ENCODE measurements around the gene ACSL6. TPM values are rescaled to one million over a fixed set of nuclear protein-coding genes. Genes with fewer than 3 reads are reported as not detected.

Gene ACSL6
- polyA plus RNA-seq, 1 donor from 2014 or later = 0.11 TPM

DNA sequence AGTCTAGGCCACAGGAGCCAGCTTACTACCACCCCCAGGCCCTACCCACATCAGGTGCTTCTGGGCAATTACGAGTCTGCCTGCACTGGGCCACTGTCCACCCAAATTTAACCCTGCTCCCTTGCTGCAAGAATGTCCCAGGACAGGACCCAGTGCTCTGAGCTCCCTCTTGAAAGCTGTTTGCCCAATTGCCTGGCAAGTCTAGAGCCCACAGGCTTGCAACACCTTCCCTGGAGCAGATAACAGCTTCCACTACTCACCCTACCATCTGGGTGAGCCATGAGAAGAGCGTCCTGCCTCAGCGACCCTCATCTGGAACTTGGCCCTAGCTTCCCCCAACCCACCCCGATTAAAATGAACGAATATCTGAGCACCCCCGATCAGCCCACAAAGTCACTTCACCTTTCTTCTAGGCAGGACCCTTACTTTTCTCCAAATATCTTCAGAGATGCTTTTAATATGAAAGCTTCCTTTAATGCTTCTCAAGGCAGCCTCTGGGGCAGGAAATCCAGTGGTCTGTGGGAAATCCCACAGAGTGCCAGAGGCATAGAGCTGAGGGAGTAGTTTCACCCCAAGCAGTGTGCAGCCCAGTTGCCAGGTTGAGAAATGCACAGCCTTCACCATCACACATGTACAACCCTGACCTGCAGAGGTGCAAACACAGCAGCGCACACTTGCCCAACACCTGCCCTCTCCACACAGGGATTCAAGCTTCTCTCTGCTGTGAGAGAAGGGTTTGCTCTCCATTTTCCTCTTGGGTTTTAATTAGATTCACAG lies 10.6 kb downstream of the ACSL6 start:
- H3K27ac Mint-ChIP-seq = no peak overlapping the region
- H3K9me3 Mint-ChIP-seq = no peaks in the 10 kb centered on the region
- peaks cover 12% of the 10 kb centered on the region for H3K27me3 Mint-ChIP-seq
- H3K36me3 Mint-ChIP-seq = peaks cover 3% of the 10 kb centered on the region
- no peak overlapping the region for H3K4me3 Mint-ChIP-seq
- peaks cover 0 to 3% (median 3%) of the 10 kb centered on the region in 3 donors for H3K4me1 Mint-ChIP-seq

DNA sequence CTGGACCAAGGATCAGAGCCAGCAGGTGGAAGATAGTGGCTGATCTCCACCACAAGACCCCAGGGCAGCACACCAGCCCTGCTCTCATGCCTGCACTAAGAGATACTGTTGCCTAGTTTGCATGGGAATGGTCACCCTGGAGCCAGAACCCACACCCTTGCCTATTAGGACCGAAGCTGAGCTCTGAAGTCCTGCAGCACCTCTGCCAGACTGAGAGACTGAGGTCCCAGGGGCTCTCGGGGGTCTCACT lies 11.3 kb downstream of the ACSL6 start:
- H3K9me3 Mint-ChIP-seq = no peaks in the 10 kb centered on the region
- no peak overlapping the region for H3K4me3 Mint-ChIP-seq
- H3K4me1 Mint-ChIP-seq = peaks cover 0 to 5% (median 3%) of the 10 kb centered on the region in 3 donors
- H3K36me3 Mint-ChIP-seq = peaks cover 3% of the 10 kb centered on the region
- H3K27me3 Mint-ChIP-seq = peaks cover 12% of the 10 kb centered on the region
- no peak overlapping the region for H3K27ac Mint-ChIP-seq

DNA sequence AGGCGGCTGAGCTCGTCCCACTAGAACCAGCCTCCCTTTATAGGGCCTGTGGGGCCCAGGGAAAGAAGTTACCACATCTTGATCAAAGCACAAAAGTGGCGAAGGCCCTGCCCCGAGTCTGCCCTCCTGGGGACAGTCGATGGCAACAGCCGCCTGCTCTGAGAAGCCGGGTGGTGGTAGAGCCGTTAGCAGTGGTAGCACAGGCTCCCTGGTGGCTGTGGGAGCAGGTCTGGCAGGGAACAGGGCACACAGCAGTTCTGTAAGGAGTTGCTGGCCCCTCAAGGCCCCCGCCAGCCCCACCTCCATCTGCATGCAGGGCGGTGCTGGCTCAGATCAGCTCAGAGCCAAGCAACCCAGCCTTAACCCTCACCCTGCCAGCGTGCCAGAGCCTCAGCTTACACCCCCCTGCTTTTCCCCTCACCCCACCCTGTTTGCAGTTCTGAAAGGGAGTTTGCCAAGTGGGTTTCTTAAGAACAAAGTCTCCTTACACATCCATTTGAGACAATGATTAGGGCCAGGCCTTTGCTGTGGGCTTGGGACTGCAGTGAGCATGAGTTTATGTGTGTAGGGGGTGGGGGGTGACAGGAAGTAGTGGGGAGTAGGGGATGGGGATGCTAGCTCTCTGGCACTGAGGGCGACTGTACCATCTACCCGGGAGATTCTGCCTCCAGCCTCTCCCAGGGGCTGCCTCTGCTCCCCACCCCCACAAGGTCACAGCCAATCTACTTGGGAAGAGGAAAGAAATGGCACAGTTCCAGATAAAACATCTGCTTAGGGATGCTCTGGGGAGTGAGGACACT lies 11.8 kb downstream of the ACSL6 start:
- Mint-ChIP-seq H3K4me3 (no peak overlapping the region), H3K27ac (no peak overlapping the region), H3K36me3 (peaks cover 3% of the 10 kb centered on the region), H3K9me3 (no peaks in the 10 kb centered on the region), H3K27me3 (peaks cover 12% of the 10 kb centered on the region), H3K4me1 (peaks cover 0 to 6% (median 5%) of the 10 kb centered on the region in 3 donors)

DNA sequence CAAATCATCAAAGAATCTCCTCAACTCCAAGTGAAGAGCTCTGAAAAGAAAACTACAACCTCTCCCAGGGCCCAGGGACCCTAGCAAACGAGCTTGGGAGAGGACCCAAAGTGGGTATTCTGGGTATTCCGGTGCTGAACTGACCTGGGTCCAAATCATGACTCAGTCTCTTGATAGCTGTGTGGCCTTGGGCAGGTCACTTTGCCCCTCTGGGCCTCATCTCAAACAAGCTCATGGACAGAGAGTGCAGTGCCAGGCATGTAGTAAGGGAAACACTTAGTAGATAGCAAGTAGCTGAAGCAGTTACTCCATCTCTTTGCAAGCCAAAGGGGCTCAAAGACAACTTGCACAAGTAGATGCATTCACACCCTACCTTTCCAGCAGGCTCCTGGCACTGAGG lies 12.4 kb downstream of the ACSL6 start:
- Mint-ChIP-seq H3K9me3 (no peaks in the 10 kb centered on the region), H3K27ac (no peak overlapping the region), H3K36me3 (peaks cover 3% of the 10 kb centered on the region), H3K4me1 (peaks cover 0 to 6% (median 5%) of the 10 kb centered on the region in 3 donors), H3K27me3 (peaks cover 12% of the 10 kb centered on the region), H3K4me3 (no peak overlapping the region)

DNA sequence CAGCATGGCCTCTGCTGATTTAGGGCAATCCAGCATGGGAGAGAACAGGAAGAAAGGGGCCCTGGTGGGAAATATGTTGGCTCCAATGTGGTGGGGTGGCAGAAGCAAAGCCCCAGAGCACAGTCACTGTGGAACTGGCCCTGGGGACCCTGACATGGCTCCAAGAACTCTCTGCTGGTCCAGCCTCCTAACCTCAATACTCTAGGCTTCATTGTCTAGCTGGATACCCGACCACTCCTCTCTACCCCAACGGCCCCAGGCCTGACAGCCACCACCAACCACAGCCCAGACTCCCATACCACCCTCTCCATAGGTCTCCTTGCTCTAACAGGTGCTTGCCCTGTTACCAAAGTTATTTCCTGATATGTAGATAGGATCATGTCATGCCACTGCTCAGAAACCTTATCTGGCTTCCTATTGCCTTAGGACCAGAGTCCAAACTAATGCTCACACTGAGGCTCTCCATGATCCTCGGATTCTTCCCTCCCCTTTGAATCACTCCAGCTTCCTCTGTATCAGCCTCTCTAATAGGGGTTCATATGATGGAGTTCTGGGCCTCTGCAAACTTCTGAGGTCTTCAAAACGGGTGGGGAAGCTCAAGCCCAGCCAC lies 12.9 kb downstream of the ACSL6 start:
- Mint-ChIP-seq H3K27ac (no peak overlapping the region), H3K4me3 (peak overlapping the region in 1 of 4 donors; percentile 67), H3K9me3 (no peaks in the 10 kb centered on the region), H3K27me3 (peaks cover 12% of the 10 kb centered on the region), H3K4me1 (peaks cover 0 to 6% (median 5%) of the 10 kb centered on the region in 3 donors), H3K36me3 (peaks cover 3% of the 10 kb centered on the region)

DNA sequence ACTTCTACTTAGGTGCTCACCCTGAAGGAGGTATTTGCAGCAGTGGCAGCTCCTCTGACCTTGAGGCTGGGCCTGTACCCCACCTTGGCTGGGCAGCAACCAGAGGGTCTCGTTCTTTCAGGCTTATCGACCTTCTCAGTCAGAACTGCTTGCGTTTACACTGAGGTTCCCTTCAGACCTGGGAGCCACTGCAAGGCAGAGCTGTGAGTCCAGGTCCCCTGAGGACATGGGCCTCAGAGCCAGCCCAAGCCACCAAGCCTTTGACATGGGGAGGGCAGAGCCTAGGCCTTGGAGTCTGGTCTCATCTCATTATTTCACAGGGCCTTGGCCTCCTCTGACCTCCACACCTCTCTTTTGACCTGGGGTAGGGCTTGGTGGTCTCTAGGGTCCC lies 13.7 kb downstream of the ACSL6 start:
- H3K9me3 Mint-ChIP-seq = no peaks in the 10 kb centered on the region
- H3K27me3 Mint-ChIP-seq = peaks cover 12% of the 10 kb centered on the region
- peaks cover 0 to 6% (median 5%) of the 10 kb centered on the region in 3 donors for H3K4me1 Mint-ChIP-seq
- peaks cover 3% of the 10 kb centered on the region for H3K36me3 Mint-ChIP-seq
- no peak overlapping the region for H3K4me3 Mint-ChIP-seq
- no peak overlapping the region for H3K27ac Mint-ChIP-seq

DNA sequence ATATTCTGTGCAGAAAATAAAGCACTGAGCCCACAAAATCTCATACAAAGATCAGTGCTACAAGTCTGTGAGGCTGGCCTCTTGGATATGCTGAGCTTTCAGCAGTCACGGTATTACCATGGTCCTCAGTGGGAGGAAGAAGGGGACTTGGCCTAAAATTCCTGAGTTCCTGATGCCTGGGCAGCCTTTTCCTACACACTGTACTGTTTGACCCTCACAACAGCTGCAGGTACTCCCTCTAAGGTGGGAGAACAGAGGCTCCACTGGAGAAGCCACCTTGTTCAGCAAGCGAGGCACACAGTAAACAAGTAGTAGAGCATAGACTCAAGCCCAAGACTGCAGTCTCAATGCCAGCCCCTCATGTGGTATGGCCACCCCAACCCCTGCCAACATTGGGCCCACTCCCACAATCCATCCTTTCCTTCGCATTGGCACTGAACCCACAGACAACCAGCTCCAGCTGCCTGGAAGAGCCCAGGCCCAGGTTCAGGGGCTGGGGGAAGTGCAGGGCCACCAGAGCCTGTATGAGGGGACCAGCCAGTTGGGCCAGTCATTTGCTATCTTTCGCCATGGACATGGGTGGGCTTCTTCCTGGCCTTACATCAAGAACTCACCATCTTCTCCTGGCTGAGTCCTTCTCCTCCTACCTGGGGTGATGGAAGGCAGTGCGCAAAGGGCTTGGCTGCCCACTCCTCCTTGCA lies 14.3 kb downstream of the ACSL6 start:
- no peak overlapping the region for H3K4me3 Mint-ChIP-seq
- H3K9me3 Mint-ChIP-seq = no peaks in the 10 kb centered on the region
- H3K4me1 Mint-ChIP-seq = peaks cover 0 to 6% (median 5%) of the 10 kb centered on the region in 3 donors
- H3K27me3 Mint-ChIP-seq = peaks cover 9% of the 10 kb centered on the region
- H3K27ac Mint-ChIP-seq = no peak overlapping the region
- H3K36me3 Mint-ChIP-seq = no peaks in the 10 kb centered on the region

DNA sequence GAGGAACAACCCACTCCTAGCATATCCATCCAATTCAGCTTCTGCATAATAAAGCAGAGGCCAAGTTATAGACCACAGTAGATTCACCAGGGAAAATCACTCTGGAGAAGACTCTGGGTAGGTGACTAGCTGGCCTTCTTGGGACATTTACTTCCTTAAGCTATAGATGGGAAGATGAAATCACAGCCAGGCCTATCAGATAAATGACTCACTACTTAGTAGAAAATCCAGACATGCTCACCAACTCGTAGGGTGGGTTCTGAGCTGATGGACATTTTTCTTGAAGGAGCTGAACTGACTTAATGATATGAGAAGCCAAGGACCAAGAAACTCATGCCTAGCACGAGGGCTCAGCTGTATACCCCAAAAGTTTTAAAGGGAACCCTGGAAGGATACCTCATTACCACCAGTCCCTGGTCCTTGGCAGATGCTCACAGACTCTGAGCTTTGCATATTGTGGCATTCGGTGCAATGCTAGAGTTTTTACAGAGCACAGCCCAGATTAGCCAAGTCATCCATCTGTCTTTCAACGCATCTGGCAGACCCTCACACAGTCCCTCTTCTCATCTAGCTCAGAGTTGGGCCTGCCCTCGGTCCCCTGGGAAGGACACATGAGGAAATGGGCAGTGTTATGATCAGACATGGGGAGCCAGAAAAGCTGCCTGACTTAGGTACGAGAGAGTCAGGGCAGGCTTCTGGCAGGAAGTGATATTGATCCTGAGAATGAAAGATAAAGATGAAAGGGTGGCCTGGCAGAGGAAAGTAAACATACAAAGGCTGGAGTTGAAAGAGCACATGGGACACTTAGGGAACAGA lies 15.0 kb downstream of the ACSL6 start:
- Mint-ChIP-seq H3K27ac (no peak overlapping the region), H3K4me1 (peaks cover 0 to 6% (median 5%) of the 10 kb centered on the region in 3 donors), H3K4me3 (peak overlapping the region in 1 of 4 donors; percentile 65), H3K27me3 (peaks cover 6% of the 10 kb centered on the region), H3K9me3 (no peaks in the 10 kb centered on the region), H3K36me3 (no peaks in the 10 kb centered on the region)

DNA sequence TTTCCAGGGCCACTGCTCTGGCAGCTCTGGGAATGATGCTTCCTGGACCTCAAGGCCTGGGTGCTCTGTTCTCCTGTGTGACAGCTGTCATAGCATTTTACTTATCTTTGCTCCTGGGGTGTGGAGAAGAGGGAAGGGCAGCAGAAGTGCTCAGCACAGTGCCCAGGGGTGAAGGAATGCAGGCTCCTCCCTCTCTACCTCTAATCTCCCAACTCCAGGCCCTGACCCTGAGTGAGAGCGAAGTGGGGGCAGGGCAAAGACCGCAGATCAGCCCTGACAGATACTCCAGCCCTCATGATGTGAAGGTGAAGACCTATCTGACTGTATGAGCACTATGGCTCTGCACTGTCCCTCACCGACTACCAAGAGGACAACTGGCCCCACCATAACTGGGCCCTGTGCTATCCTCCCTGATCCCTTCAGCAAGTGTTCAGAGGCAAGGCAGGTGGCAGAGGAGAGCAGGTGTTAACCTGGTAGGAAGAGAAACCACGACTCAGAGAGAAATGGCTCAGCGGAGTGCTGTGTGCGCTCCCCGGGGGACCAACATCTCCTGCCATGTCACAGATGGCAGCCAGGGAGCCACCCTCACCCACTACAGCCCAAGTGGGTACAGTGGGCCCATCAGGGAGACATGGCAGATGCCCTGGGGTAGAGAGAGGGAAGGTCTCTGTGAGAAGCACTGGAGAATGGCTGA lies 16.8 kb downstream of the ACSL6 start:
- Mint-ChIP-seq H3K4me1 (peaks cover 0 to 6% (median 5%) of the 10 kb centered on the region in 3 donors), H3K9me3 (no peaks in the 10 kb centered on the region), H3K4me3 (no peak overlapping the region), H3K27me3 (peaks cover 3% of the 10 kb centered on the region), H3K27ac (no peak overlapping the region), H3K36me3 (no peaks in the 10 kb centered on the region)

DNA sequence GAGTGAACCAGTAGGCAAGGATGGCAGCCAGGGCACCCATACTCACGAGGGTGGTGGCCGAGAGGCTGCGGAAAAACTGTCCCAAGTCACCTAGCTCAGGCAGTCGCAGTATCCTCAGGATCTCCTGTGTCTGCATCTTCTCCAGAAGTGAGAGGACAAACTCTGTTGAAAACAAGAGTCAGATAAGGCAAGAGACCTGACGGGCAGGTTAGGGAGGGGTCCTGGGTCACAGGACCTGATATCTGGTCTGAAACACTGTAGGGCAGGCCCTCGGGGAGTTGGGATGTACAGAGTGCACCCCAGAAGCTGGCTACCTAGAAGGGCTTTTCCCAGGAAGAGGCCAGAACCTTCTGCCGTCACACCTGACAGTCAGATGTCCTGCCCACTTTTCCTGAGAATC lies 17.4 kb downstream of the ACSL6 start:
- Mint-ChIP-seq H3K36me3 (no peaks in the 10 kb centered on the region), H3K4me3 (no peak overlapping the region), H3K27ac (no peak overlapping the region), H3K4me1 (peaks cover 0 to 6% (median 5%) of the 10 kb centered on the region in 3 donors), H3K9me3 (no peaks in the 10 kb centered on the region), H3K27me3 (peaks cover 3% of the 10 kb centered on the region)

DNA sequence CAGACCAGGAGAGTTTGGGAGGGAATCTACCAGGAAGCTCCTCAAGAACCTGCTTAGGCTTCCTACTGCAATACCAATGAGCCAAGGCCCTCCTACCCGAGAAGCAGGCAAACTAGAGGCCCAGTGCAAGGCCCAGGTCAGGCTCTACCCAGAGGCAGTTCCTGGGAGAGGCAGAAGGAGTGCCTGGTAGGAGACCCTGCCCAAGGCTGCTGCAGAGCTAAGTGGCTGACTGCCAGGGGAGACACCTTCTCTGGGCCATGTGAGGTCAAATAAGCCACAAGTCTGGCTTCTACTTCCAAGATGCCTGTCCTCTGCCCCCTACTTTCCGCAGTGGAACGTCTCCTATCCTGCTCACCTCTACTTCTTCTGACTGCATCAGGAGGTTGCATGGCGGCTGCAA lies 17.8 kb downstream of the ACSL6 start:
- Mint-ChIP-seq H3K27ac (no peak overlapping the region), H3K9me3 (no peaks in the 10 kb centered on the region), H3K4me3 (no peak overlapping the region), H3K4me1 (peaks cover 0 to 6% (median 5%) of the 10 kb centered on the region in 3 donors), H3K27me3 (no peaks in the 10 kb centered on the region), H3K36me3 (no peaks in the 10 kb centered on the region)

DNA sequence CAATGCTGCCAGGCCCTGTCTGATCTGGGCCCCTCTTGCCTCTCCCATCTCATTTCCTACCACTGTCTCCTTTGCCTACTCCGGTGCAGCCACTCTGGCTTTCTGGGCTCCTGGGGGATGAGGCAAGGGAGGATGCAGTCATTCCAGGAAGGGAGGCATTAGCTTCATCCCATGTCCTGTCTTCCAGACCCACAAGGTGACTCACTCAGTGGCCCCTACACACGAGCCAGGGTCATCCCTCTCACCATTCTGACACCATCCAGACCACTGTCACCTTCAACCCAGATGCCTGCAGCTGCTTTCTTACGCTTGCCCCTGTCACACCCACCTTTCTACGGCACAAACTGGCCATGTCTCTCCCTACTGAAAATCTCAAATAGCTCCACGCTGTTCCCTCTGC lies 19.1 kb downstream of the ACSL6 start:
- Mint-ChIP-seq H3K9me3 (no peaks in the 10 kb centered on the region), H3K36me3 (no peaks in the 10 kb centered on the region), H3K4me3 (no peak overlapping the region), H3K4me1 (peaks cover 0 to 6% (median 5%) of the 10 kb centered on the region in 3 donors), H3K27me3 (no peaks in the 10 kb centered on the region), H3K27ac (no peak overlapping the region)

DNA sequence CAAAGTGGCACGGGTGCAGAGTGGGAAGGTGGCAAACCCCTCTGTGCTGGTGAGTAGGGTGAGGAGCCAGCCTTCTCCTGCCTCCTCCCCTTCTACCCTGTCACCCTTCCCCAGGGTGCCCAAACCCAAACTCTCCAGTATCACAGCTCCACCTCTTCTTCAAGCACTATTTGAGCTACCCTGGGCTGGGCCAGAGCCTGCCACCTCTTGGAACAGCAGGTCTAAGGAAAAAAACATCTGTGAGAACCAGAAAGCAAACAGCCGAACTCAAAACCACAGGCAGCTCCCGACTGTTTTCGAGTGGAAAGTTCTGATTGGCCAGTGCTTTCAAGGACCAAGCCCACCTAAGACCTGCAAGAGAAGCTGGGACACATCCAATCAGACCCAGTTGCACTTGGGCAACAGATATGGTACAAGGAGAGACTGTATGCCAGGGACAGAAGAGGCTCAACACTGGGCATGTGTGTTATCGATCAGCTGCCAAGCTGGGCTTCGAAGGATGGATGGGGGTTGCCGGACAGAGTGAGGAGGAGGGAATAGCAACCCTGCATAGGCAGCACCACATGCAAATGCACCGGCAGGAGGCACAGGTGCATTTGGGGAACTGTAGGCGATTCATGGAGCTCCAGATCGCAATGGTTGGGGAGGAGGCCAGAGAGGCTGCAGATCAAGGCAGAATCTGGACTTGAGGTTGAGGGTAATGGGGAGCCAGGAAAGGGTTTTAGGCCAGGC lies 19.7 kb downstream of the ACSL6 start:
- no peaks in the 10 kb centered on the region for H3K9me3 Mint-ChIP-seq
- H3K4me1 Mint-ChIP-seq = peaks cover 0 to 5% (median 4%) of the 10 kb centered on the region in 3 donors
- H3K4me3 Mint-ChIP-seq = no peak overlapping the region
- H3K27me3 Mint-ChIP-seq = no peaks in the 10 kb centered on the region
- H3K36me3 Mint-ChIP-seq = no peaks in the 10 kb centered on the region
- no peak overlapping the region for H3K27ac Mint-ChIP-seq

Data from IgD-negative memory B cell (primary cell).